ENCODE data around the gene TENT5A.
A peak's percentile ranks its signal among the peaks of the same experiment; 100 is the strongest.
"Not testable (repeated sequence)": the region's sequence is repeated elsewhere in the genome, so short reads cannot be mapped to it uniquely, and the experiment has no call there.

Gene TENT5A

DNA sequence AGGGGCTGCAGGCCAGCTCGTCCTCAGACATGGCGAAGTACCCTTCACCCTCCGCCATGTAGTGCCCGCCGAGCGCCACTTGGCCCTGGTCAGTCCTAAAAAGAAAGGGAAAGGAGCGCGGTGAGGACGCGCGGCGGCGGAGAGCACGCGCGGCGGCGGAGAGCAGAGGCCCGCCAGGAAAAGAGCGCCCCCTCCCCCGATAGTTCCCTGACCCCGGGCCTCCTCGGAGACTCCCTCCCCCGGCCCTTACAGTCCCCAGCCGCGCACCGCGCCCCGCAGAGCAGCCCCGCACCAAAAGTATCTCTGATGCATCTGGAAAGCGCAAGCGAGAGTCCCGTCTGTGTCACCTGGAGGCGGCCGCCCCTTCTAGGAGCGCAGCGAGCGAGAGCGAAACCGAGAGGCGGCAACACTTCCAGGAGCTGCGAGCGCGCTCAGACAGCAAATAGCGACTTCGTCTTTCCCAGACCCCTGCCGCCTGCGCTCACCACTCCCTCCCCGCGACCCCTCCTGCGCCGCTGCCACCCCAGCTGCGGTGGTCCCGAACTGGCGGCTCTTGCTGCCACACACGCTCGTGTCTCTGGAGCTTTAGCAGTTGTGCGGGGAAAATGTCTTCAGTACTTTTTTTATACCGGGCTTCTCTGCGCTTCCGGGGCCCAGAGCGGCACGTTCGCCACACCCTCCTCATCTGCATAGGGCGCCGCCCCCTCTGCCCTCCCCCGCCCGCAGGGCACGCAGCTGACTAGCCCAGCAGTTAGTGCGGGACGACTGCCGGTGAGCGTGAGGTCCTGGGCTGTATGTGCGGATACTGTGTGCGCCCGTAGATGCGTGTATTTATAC, at the start of gene TENT5A:
Gene TENT5A (minus strand): TSS at position 598 of the 837 bp plus-strand sequence. CDS start 540 bp downstream, at position 58.
- DNase-seq (ENCODE audit: low spot score): peak; percentile 93

DNA sequence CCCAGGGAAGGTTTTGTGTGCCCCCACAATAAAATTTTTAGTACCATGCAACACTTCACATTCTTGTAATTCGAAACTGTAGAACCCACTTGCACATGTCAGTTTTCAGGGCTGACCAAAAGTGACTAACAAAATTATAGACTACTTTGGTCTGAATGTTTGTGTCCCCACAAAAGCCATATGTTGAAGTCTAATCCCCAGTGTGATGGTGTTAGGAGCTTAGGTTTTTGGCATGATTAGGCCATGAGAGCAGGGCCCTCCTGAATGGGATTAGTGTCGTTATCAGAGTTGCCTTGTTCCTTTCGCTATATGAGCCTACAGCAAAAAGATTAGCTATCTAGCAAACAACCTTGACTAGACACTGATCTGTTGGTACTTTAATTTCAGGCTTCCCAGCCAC, 49.0 kb upstream of the TENT5A start:
- no peak for DNase-seq (ENCODE audit: low spot score)

DNA sequence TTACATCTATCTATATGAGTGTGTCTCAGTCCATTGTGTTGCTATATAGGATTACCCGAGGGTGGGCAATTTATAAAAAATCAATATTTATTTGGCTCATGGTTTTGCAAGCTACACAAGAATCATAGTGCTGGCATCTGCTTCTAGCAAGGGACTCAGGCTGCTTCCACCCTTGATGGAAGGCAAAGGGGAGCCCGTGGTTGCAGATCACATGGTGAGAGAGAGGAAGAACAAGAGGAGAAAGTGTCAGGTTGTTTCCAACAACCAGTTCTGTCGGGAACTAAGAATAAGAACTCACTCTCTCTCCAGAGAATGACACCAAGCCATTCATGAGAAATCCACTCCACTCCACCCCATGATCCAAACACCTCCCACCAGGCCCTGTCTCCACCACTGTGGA, 48.2 kb upstream of the TENT5A start:
- no peak for DNase-seq (ENCODE audit: low spot score)

DNA sequence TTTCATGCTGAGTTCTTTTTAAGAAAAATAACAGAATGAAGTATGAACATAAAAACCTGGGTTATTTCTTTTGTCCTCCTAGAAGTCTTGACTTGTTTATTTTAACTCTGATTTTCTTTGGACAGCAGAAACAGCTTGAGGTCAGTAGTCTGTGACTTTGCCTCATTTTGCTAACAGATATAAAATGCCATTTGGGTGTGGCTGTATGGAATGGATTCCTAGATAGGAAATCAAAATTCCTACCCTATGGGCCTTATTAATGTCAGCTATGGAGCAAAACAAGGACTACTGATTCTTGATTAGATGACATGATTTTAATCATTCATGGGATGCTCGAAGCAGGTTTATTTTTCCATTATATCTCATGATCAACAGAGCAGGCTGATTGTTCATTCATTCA, 46.8 kb upstream of the TENT5A start:
- no peak for DNase-seq (ENCODE audit: low spot score)

DNA sequence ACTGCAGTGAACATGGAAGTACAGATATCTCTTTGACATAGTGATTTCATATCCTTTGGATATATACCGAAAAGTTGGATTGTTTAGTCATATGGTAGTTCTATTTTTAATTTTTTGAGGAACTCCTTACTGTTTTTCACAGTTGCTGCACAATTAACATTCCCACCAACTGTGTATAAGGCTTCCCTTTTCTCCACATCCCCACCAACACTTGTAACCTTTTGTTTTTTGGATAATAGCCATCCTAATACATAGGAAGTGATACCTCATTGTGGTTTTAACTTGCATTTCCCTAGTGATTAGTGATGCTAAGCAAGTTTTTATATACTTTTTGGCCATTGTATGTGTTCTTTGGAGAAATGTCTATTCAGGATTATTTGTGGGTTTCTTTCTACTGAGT, 45.1 kb upstream of the TENT5A start:
- DNase-seq (ENCODE audit: low spot score): no peak

DNA sequence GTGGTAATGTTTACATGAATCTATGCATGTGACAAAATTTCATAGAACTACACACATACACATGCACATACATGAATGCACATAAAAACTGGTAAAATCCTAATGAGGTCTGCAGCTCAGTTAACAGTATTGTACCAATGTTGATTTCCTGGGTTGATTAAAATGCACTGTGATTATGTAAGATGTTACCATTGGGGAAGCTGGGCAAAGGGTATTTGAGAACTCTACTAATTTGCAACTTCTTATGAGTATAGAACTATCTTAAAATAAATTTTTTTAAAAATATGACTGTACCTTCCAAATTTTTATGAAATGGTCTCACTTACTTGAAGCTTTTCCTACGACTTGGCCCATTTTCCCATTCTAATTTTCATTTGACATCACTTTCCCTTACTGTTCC, 43.4 kb upstream of the TENT5A start:
- no peak for DNase-seq (ENCODE audit: low spot score)

DNA sequence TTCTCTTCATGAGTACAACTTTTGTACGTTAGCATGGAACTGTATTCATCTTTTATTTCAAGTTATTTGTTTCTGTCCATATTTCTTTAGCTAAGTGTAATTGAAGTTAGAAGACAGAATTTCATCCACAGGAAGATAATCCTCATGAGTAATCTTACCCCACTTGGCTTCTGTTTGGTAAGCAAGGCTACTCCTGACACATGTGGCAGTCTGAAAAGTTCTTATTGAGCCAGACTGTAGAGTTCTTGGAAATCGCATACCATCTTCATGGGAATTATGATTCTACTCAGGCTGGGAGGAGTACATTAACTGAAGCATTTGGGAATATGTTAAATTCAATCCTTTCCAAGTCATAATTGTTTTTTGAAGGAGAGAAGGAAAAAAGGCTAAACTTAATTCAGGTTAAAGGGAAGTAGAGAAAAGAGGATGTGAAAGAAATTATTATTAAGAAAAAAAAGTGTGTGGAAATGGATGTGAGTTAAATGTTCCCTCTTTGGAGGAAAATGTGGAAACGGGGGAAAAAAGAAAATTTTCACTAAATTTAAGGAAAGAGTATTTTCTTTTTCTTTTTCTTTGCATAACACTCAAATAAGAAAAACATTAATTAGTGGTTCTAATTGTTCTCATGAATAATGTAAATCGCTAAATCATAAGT, 41.5 kb upstream of the TENT5A start:
- DNase-seq (ENCODE audit: low spot score): no peak

DNA sequence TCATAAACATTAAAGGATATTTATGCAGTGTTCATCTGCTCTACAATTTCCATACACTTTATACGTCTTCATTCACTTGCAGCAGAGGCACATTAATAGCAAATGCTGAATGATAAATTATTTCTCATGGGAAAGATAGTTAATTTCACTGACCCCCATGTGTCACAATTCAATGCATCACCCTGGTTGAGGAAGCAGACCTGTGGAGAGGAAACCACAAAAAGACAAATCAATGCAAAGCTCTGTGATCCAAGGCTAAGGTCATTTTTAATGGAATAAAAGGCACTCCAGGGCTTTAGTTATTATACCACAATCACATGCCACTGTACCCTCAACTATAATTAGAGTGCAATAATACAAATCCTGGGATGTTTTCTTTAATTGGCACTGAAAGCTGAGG, 40.3 kb upstream of the TENT5A start:
- DNase-seq (ENCODE audit: low spot score): no peak

DNA sequence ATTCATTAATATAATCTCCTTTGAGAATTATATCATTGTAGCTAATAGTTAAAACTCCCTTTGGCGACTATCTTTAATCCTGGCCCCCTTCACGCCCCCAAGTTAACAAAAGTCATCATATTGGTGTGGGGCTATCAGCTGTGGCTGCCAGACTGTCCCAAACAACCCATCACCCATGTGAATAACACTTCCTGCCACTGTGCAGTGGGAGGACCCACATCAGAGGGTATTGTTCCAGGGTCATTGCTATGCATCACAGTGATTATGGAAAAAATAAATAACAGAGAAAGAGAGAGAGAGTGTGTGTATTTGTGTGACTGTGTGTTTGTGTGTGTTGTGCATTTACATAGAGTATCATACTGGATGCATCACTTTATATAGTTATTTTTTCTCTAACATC, 39.3 kb upstream of the TENT5A start:
- DNase-seq (ENCODE audit: low spot score): no peak

DNA sequence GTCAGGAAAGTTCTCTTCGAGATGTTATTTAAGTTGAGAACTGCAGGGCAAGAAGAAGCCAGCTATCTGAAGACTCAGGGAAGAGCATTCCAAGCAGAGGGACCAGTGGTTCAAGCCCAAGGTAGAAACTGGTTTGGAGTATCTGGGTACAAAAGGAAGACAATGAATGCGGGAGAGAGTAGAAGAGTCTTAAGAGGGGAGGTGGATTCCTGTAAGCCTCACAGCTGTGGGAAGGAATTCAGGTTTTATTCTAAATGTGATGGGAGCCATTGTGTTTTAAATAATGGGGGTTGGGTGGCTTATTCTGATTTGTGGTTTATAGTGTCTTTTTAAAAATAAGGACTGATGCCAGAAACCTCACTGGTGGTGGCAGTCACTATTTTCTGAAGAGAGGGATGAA, 37.6 kb upstream of the TENT5A start:
- DNase-seq (ENCODE audit: low spot score): no peak

DNA sequence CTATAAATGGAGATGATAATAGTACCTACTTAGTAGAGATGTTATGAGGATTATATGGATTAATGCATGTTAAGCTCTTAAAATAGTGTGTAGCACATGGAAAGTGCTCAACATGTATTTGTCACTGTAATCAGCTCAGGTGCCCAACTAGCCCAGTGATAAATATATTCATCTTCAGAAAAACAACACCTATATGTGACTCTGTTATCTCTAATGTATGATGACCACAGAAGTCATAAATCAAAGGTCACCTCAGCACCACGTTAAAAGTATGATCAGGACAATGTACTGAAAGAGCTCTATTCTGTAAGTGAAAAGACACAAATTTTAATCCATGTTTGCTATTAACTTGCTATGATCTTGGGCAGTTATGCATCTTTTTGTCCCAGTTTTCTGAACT, 36.8 kb upstream of the TENT5A start:
- peak; percentile 20 for DNase-seq (ENCODE audit: low spot score)

DNA sequence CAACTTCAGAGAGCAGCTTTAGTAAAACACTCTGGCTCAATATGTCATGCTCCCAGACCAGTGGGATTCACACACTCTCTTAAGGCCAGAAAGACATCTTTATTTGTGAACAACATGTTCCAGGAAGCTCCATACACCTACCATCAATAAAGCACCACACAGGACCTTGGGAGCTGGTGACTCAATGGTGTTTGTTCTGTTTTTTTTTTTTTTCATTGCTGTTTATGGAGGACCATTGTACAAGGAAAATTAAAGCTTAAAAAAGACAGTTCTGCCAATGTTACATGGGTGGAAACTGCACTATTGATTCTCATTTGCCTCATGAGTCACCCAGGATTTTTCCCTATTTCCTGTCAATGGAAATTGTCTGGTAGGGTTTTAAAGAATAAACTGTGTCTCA, 36.3 kb upstream of the TENT5A start:
- peak; percentile 15 for DNase-seq (ENCODE audit: low spot score)

DNA sequence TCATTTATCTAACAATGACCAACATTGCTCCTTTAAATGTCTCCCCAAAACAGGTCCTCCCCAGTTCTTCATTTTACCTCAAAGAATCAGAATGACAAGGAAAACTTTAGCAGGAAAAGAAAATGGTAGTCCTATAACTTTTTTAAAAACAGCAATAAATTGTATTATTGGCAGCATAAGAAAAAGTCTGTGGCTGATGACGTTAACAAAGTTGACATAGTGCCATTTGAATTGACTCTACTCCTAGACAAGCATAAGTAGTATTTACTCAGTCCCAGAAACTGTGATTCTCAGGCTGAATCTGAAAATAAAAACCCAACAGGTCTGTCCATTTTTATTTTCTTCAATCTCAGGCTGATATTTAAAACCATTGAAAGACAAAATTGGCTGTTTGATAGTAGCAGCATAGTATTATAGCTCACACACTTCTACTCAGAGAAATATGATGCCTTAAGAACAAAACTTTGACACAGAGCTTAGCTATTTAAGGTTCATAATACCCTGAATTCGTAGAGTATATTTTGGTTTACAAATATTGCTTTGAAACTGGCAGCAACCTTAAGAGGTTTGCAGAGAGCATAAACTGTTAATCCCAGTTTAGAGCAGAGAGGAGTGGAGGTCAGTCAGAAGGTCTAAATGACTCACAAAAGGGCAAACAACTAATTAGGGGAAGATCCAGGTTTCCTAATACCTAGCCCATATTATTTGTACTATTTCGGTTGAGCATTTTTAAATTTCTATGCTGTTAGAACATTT, 35.0 kb upstream of the TENT5A start:
- DNase-seq (ENCODE audit: low spot score): peak; percentile 15

DNA sequence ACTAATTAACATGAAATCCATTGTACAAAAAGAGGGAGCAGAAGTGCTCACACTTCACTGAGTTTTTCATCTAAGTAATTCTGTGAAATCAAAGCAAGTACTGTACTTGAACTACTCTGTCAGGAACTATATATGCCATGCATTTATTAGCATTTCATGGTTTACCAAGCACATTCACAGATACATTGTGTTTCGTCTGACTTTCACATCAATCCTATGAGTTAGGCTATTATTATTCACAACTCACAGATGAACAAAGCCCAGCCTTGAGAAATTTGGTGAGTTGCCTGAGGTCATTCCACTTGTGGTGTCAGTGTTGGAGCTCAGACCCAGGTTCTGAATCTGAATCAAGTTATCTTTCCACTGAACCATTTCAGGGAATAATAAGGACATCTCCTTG, 33.7 kb upstream of the TENT5A start:
- no peak for DNase-seq (ENCODE audit: low spot score)

DNA sequence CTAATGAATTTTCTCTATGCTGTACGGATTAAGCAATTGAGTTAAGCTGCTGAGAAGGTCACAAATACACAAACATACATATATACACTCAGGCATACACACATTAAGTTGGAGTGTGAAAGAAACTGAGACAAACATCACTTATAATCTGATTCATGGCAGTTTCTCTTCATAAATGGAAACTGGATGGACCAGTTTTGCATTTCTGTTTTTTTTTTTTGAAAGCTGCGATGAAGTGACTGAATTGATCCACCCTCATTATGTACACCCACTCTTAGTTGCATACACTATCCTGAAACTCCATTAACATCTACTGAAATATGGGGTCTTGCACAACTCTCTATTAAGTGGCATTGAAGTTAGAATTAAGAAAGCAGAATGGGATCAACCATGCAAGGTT, 32.9 kb upstream of the TENT5A start:
- no peak for DNase-seq (ENCODE audit: low spot score)

DNA sequence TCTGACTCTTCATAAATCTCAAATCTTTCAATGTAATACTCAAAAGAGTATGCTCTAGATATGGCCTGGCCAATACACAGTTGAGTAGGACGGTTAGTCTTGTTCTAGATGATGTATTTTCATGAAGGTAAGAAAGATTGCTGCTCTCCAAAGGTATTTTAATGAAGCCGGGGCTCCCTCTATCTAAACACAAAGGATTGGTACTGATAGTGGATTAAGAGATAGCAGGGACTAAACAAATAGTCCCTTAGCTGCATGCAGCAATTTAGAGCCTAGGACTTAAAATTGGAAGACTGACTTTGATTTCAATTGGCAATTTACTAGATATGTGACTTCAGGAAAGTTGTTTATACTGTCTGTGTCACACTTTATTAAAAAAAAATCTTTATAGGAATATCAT, 31.4 kb upstream of the TENT5A start:
- DNase-seq (ENCODE audit: low spot score): no peak

DNA sequence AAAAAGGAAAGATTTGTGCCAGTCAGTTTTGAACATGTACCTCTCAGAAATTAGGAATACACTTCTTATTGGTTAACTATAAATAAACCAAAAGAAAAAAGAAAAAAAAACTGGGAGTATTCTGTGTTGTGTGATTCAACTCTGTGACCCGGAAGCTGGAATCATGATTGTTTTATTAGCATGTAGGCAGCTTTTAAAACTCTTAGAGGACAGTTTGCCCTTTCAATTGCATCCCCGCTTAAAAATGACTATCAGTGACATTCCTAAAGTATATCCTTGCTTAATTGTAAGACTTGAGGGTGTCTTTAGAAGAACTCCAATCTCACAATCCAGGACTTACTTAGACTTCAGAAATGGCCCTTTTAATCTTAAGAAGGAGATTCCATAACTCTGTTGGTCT, 29.1 kb upstream of the TENT5A start:
- DNase-seq (ENCODE audit: low spot score): no peak

DNA sequence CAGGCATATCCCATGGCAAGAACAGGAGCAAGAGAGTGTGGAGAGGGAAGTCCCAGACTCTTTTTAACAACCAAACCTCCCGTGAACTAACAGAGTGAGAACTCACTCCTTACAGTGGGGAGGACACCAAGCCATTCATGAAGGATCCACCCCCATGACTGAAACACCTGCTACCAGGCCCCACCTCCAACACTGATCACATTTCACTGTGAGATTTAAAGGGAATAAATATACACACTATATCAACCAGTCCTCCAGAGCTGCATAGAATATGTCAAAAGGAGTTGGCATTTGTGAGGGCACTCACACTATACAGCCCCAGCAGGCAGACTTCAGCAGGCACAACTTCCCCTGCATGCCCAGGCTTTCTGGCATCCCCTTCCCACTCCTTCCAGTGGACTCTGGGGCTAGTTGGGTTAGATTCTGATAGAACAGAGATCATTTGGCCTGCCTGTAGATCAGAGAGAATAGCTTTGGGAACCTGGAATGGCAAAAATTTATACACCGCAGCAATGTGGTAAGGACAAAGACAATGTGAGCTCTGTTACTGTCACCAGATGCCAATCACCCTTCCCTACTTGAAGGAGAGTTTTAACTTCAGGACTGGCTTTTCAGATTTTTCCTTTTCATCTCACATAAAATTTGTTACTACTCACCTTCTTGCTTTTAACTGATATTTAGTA, 25.2 kb upstream of the TENT5A start:
- DNase-seq (ENCODE audit: low spot score): no peak

DNA sequence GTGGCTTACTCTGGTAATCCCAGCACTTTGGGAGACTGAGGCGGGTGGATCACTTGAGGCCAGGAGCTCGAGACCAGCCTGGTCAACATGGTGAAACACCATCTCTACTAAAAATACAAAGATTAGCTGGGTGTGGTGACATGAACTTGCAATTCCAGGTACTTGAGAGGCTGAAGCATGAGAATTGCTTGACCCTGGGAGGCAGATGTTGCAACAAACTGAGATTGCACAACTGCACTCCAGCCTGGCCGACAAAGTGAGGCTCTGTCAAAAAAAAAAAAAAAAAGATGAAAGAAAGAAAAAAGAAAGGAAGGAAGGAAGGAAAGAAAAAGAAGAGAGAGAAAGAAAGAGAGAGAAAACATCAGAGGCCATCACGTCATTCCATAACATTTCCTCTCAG, 23.7 kb upstream of the TENT5A start:
- not testable (repeated sequence) for DNase-seq (ENCODE audit: low spot score)

DNA sequence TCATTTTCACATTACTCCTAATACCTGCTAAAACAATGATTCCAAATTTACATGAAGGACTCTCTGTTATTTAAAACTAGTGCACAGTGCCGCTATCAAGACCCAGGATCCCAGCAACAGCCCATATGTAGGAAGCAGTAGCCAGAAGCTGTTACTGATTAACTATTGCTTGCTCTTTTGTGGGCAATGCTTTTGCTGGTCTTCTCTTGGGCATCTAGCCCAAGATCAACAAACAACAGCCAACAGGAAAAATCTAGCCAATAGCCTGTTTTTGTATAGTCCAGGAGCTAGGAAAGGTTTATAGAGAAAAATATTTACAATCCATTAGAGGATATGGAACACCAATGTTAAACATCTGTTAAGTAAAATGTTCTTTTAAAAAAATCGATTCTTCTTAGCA, 22.1 kb upstream of the TENT5A start:
- peak; percentile 49 for DNase-seq (ENCODE audit: low spot score)

DNA sequence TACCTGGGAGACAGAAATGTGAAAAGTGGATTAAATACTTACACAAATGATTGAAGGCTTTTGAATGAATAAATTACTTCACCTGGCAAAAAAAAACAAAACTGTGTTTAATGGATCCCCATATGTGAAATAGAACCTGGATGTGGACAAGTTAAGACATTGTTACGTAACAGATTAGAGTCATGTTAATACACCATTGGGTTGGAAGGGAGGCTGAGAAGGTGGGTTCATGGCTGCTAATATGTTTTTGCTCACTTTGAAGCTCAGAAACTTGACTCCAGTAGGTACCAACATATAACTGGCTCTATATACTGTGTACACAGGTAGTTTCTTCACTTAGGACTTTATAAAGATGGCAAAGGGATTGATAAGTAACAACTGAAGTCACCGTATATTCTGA, 21.4 kb upstream of the TENT5A start:
- DNase-seq (ENCODE audit: low spot score): no peak

DNA sequence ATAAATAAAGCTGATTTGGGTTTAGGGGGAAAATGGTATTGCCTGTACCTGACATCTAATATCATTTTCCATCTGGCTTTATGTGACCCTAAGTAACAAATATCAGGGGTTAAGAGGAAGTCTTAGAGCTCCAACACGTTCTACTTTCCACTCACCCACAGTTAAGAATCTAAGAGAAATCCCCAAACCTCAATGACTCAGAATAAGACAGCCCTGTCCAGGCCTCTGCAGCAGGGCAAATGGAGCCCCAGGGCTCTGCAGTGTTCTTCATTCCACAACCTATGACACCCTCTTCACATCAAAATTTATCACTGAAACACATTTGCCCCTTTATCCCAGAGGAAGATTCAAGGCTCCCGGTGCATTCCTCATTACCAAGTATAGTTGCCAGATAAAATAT, 20.3 kb upstream of the TENT5A start:
- no peak for DNase-seq (ENCODE audit: low spot score)

All from LoVo (cell line).